K562 (cell line): ENCODE data around the gene C1orf50. TPM values are rescaled to one million over a fixed set of nuclear protein-coding genes. Genes with fewer than 3 reads are reported as not detected.

Experiments used
- ATF6 ChIP-seq: sonication (generic); formaldehyde crosslinking; IDR thresholded peaks from 2 replicates; pipeline ENCODE4 v1.4.0; 2020; ENCODE audit warnings: mild to moderate bottlenecking, missing genetic modification reagents
- CHD1 ChIP-seq: fragments of 200-600 bp; sonication (generic); IDR thresholded peaks from one replicate; pipeline ENCODE4 v1.6.1; 2012; ENCODE audit warnings: mild to moderate bottlenecking, moderate library complexity, low read length, inconsistent platforms
- ELF1 ChIP-seq: fragments of 200-800 bp; sonication (Bioruptor generic); IDR thresholded peaks from 2 replicates; pipeline ENCODE4 v1.6.1; 2016; ENCODE audit warnings: missing genetic modification characterization, missing compliant biosample characterization
- ELF2 ChIP-seq: fragments of 250-450 bp; sonication (Bioruptor Pico); IDR thresholded peaks from 2 replicates; pipeline ENCODE4 v1.5.0; 2021; ENCODE audit warnings: mild to moderate bottlenecking
- ETV6 ChIP-seq, 3 experiments: fragments of 150-350 bp in 1 of 3; sonication (generic) in 1 of 3; formaldehyde crosslinking in 1 of 3; IDR thresholded peaks; 2 replicates each; pipeline versions ENCODE4 v1.6.1 to v1.8.0; 2014 to 2022; ENCODE audit warnings: borderline replicate concordance in 2 of 3, low read depth in 2 of 3, antibody characterized with exemption in 1 of 3, low read length in 1 of 3, mild to moderate bottlenecking in 1 of 3, missing genetic modification reagents in 1 of 3
- HNRNPL ChIP-seq: fragments of 200-400 bp; formaldehyde crosslinking; IDR thresholded peaks from 2 replicates; pipeline ENCODE4 v1.6.1; 2017; ENCODE audit warnings: low read depth, mild to moderate bottlenecking, low read length
- KDM5B ChIP-seq: fragments of 200-600 bp; sonication (generic); IDR thresholded peaks from 2 replicates; pipeline ENCODE4 v1.6.1; 2012; ENCODE audit warnings: low read depth, mild to moderate bottlenecking, moderate library complexity, low read length, control low read depth, inconsistent platforms; ENCODE audit not compliant: insufficient replicate concordance
- NR1H2 ChIP-seq: sonication (generic); formaldehyde crosslinking; IDR thresholded peaks from 2 replicates; pipeline ENCODE4 v1.4.0; 2020; ENCODE audit warnings: mild to moderate bottlenecking, missing genetic modification reagents
- NR3C1 ChIP-seq: sonication (generic); formaldehyde crosslinking; IDR thresholded peaks from 2 replicates; pipeline ENCODE4 v1.8.1; 2022; ENCODE audit warnings: missing genetic modification reagents
- SMARCE1 ChIP-seq: fragments of 450-650 bp; IDR thresholded peaks from 2 replicates; pipeline ENCODE4 v1.7.1; 2016; ENCODE audit warnings: mild to moderate bottlenecking
- ZNF583 ChIP-seq: fragments of 250-450 bp; sonication (Bioruptor Pico); IDR thresholded peaks from 2 replicates; pipeline ENCODE4 v1.4.0; 2020
- polyA plus RNA-seq, 8 experiments: library from polyadenylated mRNA; depleted of rRNA in 4 of 8; stranded (reverse) in 5 of 8; unstranded in 3 of 8; fragments of >200 nt; fragmentation: Nextera tagmentation in 2 of 8; fragmentation: Illumina TruSeq in 1 of 8; extraction: Ambion mirVana in 2 of 8; extraction: Trizol in 1 of 8; gene quantifications; 2 replicates each; pipeline versions ENCODE4 v1.2.1 to v1.2.3, GENCODE V29; 2011 to 2014; ENCODE audit warnings: inconsistent platforms in 1 of 8, missing spikeins in 1 of 8
- total RNA-seq, 7 experiments: library from RNA; depleted of rRNA in 6 of 7; stranded (reverse); fragments of >200 nt in 6 of 7; fragmentation: Illumina TruSeq in 2 of 7; extraction: Trizol in 2 of 7; gene quantifications; 2 replicates each; pipeline versions ENCODE4 v1.2.1 to v1.2.3, GENCODE V29; 2011 to 2021; ENCODE audit warnings: low replicate concordance in 1 of 7
- TF ChIP-seq, protein P1 (sequence below): sonication (generic); formaldehyde crosslinking; IDR thresholded peaks from 2 replicates; pipeline ENCODE4 v1.8.0; 2022; ENCODE audit warnings: mild to moderate bottlenecking, missing genetic modification reagents, borderline replicate concordance
- TF ChIP-seq, protein P2 (sequence below): sonication (generic); formaldehyde crosslinking; IDR thresholded peaks from 2 replicates; pipeline ENCODE4 v1.8.1; 2023; ENCODE audit warnings: mild to moderate bottlenecking, missing genetic modification reagents
- TF ChIP-seq, protein P3 (sequence below), 2 experiments: fragments of 450-650 bp; IDR thresholded peaks; 2 replicates each; pipeline ENCODE4 v1.6.1; 2018; ENCODE audit warnings: mild to moderate bottlenecking in 2 of 2, low read depth in 1 of 2; ENCODE audit not compliant: partially characterized antibody in 2 of 2

C1orf50 gene
- total and polyA plus RNA-seq, 9 of the 15 experiments (the other 6 are each of a cell fraction or from before 2014, with no cell fraction given) = 0.55 to 13.9 (median 5.2) TPM

DNA sequence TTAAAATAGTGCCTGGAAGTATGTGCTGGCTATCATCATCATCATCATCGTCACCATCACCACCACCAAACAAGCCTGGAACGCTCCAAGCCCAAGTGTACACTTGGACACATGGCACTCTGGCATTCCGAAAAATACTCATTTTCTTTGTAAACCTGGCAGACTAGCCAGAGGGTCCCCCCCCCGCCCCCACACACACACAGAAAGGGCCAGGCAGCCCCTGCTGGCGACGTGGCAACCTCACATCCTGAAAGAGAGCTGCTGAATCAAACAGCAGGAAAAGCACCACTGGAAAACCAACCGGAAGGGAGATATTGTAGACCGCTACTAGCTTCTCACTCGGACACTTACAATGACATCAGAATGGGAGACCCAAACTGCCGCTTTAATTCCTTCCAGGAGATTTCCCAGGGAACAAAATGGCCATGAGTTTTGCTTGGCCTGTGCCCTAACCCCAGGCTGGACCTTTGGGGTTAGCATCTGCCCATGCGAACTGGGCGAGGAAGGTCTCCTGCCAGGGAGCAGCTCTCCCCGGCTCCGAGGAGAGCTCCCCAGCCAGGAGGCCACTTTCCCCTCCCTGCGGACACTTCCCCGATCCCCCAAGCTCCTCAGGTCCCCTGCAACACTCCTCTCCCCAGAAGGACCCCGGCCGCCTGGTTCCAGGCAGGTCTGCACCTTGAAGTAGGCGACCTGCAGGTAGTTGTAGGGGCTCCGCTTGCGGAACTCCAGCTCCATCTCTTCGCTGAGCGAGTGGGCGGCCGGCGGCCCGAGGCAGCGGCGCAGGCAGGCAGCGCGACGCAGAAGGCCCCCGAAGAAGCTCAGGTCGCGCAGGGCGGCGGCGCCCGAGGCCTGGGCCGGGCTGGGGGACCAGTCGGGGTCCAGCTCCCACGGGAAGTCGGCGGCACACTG is 963 bp upstream of the C1orf50 start (continued):
- TF ChIP-seq, protein P1, sequence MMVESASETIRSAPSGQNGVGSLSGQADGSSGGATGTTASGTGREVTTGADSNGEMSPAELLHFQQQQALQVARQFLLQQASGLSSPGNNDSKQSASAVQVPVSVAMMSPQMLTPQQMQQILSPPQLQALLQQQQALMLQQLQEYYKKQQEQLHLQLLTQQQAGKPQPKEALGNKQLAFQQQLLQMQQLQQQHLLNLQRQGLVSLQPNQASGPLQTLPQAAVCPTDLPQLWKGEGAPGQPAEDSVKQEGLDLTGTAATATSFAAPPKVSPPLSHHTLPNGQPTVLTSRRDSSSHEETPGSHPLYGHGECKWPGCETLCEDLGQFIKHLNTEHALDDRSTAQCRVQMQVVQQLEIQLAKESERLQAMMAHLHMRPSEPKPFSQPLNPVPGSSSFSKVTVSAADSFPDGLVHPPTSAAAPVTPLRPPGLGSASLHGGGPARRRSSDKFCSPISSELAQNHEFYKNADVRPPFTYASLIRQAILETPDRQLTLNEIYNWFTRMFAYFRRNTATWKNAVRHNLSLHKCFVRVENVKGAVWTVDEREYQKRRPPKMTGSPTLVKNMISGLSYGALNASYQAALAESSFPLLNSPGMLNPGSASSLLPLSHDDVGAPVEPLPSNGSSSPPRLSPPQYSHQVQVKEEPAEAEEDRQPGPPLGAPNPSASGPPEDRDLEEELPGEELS (CRISPR knock-in tag) = peak; percentile 28; the same call in 1 of the 2 replicates
- TF ChIP-seq ZNF583 (CRISPR knock-in tag) (no peak), KDM5B (peak; percentile 10), CHD1 (peak; percentile 67), ETV6 (IDR thresholded peaks at IDR 0.05; ENCODE audit: borderline replicate concordance in 1 of 2, low read depth in 2 of 2, low read length in 1 of 2) (no peak), ETV6 (CRISPR knock-in tag; IDR thresholded peaks at IDR 0.05; ENCODE audit: borderline replicate concordance) (peak; percentile 72; the same call in 1 of the 2 replicates), SMARCE1 (peak; percentile 46; the same call in 1 of the 2 replicates), NR1H2 (CRISPR knock-in tag) (peak; percentile 88), NR3C1 (CRISPR knock-in tag) (peak; percentile 86), ATF6 (CRISPR knock-in tag) (0 out of 2 replicates have a peak, but pooled peaks have one; percentile 62), ELF2 (peak; percentile 63; the same call in 1 of the 2 replicates), HNRNPL (no peak), ELF1 (tag) (peak; percentile 62)
- TF ChIP-seq, protein P2, sequence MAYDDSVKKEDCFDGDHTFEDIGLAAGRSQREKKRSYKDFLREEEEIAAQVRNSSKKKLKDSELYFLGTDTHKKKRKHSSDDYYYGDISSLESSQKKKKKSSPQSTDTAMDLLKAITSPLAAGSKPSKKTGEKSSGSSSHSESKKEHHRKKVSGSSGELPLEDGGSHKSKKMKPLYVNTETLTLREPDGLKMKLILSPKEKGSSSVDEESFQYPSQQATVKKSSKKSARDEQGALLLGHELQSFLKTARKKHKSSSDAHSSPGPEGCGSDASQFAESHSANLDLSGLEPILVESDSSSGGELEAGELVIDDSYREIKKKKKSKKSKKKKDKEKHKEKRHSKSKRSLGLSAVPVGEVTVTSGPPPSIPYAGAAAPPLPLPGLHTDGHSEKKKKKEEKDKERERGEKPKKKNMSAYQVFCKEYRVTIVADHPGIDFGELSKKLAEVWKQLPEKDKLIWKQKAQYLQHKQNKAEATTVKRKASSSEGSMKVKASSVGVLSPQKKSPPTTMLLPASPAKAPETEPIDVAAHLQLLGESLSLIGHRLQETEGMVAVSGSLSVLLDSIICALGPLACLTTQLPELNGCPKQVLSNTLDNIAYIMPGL (CRISPR knock-in tag) = peak; percentile 71; the same call in 1 of the 2 replicates
- TF ChIP-seq, protein P3, sequence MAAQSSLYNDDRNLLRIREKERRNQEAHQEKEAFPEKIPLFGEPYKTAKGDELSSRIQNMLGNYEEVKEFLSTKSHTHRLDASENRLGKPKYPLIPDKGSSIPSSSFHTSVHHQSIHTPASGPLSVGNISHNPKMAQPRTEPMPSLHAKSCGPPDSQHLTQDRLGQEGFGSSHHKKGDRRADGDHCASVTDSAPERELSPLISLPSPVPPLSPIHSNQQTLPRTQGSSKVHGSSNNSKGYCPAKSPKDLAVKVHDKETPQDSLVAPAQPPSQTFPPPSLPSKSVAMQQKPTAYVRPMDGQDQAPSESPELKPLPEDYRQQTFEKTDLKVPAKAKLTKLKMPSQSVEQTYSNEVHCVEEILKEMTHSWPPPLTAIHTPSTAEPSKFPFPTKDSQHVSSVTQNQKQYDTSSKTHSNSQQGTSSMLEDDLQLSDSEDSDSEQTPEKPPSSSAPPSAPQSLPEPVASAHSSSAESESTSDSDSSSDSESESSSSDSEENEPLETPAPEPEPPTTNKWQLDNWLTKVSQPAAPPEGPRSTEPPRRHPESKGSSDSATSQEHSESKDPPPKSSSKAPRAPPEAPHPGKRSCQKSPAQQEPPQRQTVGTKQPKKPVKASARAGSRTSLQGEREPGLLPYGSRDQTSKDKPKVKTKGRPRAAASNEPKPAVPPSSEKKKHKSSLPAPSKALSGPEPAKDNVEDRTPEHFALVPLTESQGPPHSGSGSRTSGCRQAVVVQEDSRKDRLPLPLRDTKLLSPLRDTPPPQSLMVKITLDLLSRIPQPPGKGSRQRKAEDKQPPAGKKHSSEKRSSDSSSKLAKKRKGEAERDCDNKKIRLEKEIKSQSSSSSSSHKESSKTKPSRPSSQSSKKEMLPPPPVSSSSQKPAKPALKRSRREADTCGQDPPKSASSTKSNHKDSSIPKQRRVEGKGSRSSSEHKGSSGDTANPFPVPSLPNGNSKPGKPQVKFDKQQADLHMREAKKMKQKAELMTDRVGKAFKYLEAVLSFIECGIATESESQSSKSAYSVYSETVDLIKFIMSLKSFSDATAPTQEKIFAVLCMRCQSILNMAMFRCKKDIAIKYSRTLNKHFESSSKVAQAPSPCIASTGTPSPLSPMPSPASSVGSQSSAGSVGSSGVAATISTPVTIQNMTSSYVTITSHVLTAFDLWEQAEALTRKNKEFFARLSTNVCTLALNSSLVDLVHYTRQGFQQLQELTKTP (IDR thresholded peaks at IDR 0.05; ENCODE audit: low read depth in 1 of 2, partially characterized antibody in 2 of 2) = peak in 1 of 2 experiments; percentile 57
